Measurements from ENCODE around the gene SKIL.

GRCh38 chr3:170383567-170383966 is 26.1 kb downstream of the SKIL start:
- TF ChIP-seq POLR2A (IDR thresholded peaks at IDR 0.05; ENCODE audit: low read length) (no peak), GATA1 (IDR thresholded peaks at IDR 0.05; ENCODE audit: low read depth, low read length) (no peak)
